ENCODE data around the gene CNTN5. TPM values are rescaled to one million over a fixed set of nuclear protein-coding genes. Genes with fewer than 3 reads are reported as not detected.

CNTN5 gene
- total RNA-seq, 2 experiments from 2014 or later: not detected

GRCh38 chr11:99952816-99953215, 932.1 kb downstream of the CNTN5 start:
- intact Hi-C loops (cut with DNase I, micrococcal nuclease): no loop called here
- Mint-ChIP-seq H3K36me3 (ENCODE audit: low read depth) (no peaks in the 10 kb centered on the region), H3K9me3 (peaks cover 1% of the 10 kb centered on the region), H3K4me1 (ENCODE audit: low read depth) (no peaks in the 10 kb centered on the region), H3K27me3 (no peaks in the 10 kb centered on the region), H3K4me3 (no peak overlapping the region), H3K27ac (no peak overlapping the region)
- no peak overlapping the region for H3K27ac ChIP-seq (ENCODE audit: low read depth in 1 of 2, low read length in 2 of 2)
- CTCF ChIA-PET: no interaction called here
- H3K4me1 ChIP-seq (ENCODE audit: insufficient read depth, low read length): no peaks in the 10 kb centered on the region
- no peak for TF ChIP-seq CTCF (IDR thresholded peaks at IDR 0.05)
- H3K36me3 ChIP-seq (ENCODE audit: insufficient read depth, low read length): no peaks in the 10 kb centered on the region
- no peak overlapping the region for H3K4me3 ChIP-seq (ENCODE audit: low read length)
- POLR2A ChIA-PET: no interaction called here
- ATAC-seq (ENCODE audit: poor library complexity) (no peak), DNase-seq (no peak)
- peaks cover 0 to 4% of the 10 kb centered on the region in 2 experiments for H3K9me3 ChIP-seq (ENCODE audit: control insufficient read depth in 1 of 2, insufficient read depth in 1 of 2, low read length in 2 of 2)
- no peaks in the 10 kb centered on the region for H3K27me3 ChIP-seq (ENCODE audit: control insufficient read depth in 1 of 2, insufficient read depth in 2 of 2, low read length in 2 of 2)

GRCh38 chr11:99960536-99960935, 939.8 kb downstream of the CNTN5 start:
- no peaks in the 10 kb centered on the region for H3K4me1 ChIP-seq (ENCODE audit: insufficient read depth, low read length)
- Mint-ChIP-seq H3K9me3 (peaks cover 14% of the 10 kb centered on the region), H3K36me3 (ENCODE audit: low read depth) (no peaks in the 10 kb centered on the region), H3K4me3 (no peak overlapping the region), H3K27me3 (no peaks in the 10 kb centered on the region), H3K4me1 (ENCODE audit: low read depth) (no peaks in the 10 kb centered on the region), H3K27ac (no peak overlapping the region)
- intact Hi-C loops (cut with DNase I, micrococcal nuclease): no loop called here
- no peaks in the 10 kb centered on the region for H3K36me3 ChIP-seq (ENCODE audit: insufficient read depth, low read length)
- H3K27me3 ChIP-seq (ENCODE audit: control insufficient read depth in 1 of 2, insufficient read depth in 2 of 2, low read length in 2 of 2): no peaks in the 10 kb centered on the region
- ChIA-PET CTCF (no interaction called here), POLR2A (no interaction called here)
- ATAC-seq (ENCODE audit: poor library complexity) (no peak), DNase-seq (no peak)
- H3K27ac ChIP-seq (ENCODE audit: low read depth in 1 of 2, low read length in 2 of 2): no peak overlapping the region
- no peak overlapping the region for H3K4me3 ChIP-seq (ENCODE audit: low read length)
- TF ChIP-seq CTCF (IDR thresholded peaks at IDR 0.05): no peak
- peaks cover 0 to 5% of the 10 kb centered on the region in 2 experiments for H3K9me3 ChIP-seq (ENCODE audit: control insufficient read depth in 1 of 2, insufficient read depth in 1 of 2, low read length in 2 of 2)

GRCh38 chr11:99968336-99968735, 947.6 kb downstream of the CNTN5 start:
- TF ChIP-seq CTCF (IDR thresholded peaks at IDR 0.05): no peak
- Mint-ChIP-seq H3K27me3 (no peaks in the 10 kb centered on the region), H3K36me3 (ENCODE audit: low read depth) (no peaks in the 10 kb centered on the region), H3K4me1 (ENCODE audit: low read depth) (no peaks in the 10 kb centered on the region), H3K27ac (no peak overlapping the region), H3K9me3 (peaks cover 15% of the 10 kb centered on the region), H3K4me3 (no peak overlapping the region)
- ChIA-PET CTCF (no interaction called here), POLR2A (no interaction called here)
- peaks cover 0 to 5% of the 10 kb centered on the region in 2 experiments for H3K9me3 ChIP-seq (ENCODE audit: control insufficient read depth in 1 of 2, insufficient read depth in 1 of 2, low read length in 2 of 2)
- H3K27me3 ChIP-seq (ENCODE audit: control insufficient read depth in 1 of 2, insufficient read depth in 2 of 2, low read length in 2 of 2): no peaks in the 10 kb centered on the region
- no peaks in the 10 kb centered on the region for H3K36me3 ChIP-seq (ENCODE audit: insufficient read depth, low read length)
- DNase-seq: no peak
- no peak overlapping the region for H3K4me3 ChIP-seq (ENCODE audit: low read length)
- intact Hi-C loops (cut with DNase I, micrococcal nuclease): no loop called here
- ATAC-seq (ENCODE audit: poor library complexity): no peak
- H3K4me1 ChIP-seq (ENCODE audit: insufficient read depth, low read length): no peaks in the 10 kb centered on the region
- H3K27ac ChIP-seq (ENCODE audit: low read depth in 1 of 2, low read length in 2 of 2): no peak overlapping the region

Measured in CD4-positive, alpha-beta T cell (primary cell).